ENCODE results near the gene HLF.

Gene HLF

DNA sequence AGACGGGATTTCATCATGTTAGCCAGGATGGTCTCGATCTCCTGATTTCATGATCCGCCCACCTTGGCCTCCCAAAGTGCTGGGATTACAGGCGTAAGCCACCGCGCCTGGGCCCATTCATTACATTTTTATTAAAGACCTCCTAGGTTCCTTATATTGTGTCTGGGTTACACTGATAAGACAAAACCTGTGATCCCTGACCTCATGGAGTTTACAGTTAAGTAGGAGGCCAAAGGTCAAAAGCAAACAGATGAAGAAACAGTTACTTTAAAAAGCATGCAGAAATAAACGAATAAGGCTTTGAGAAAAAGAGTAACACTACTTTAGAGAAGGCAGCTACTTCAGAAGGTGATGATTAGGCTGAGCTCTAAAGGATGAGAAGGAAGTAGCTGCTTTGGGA lies 14.9 kb upstream of the HLF start:
- in situ Hi-C loops (cut with HindIII; ENCODE audit: low sequenced_read_pairs) = loop anchor here (25.0 kb wide), 1 partner anchor 112 kb away; no protein-coding TSS in a partner anchor

GRCh38 chr17:55254375-55254774 lies 10.4 kb upstream of the HLF start:
- in situ Hi-C loops (cut with HindIII; ENCODE audit: low sequenced_read_pairs) = loop anchor here (25.0 kb wide), 1 partner anchor 108 kb away; no protein-coding TSS in a partner anchor

- in situ Hi-C loops (cut with HindIII; ENCODE audit: low sequenced_read_pairs) = loop anchor here (25.0 kb wide), 1 partner anchor 104 kb away; no protein-coding TSS in a partner anchor
Observed at GRCh38 chr17:55258578-55259135, 6.1 kb upstream of the HLF start.

GRCh38 chr17:55259684-55260111 lies 5.1 kb upstream of the HLF start:
- in situ Hi-C loops (cut with HindIII; ENCODE audit: low sequenced_read_pairs) = loop anchor here (25.0 kb wide), 1 partner anchor 103 kb away; no protein-coding TSS in a partner anchor

- in situ Hi-C loops (cut with HindIII; ENCODE audit: low sequenced_read_pairs) = loop anchor here (25.0 kb wide), 1 partner anchor 101 kb away; no protein-coding TSS in a partner anchor
Observed at GRCh38 chr17:55261311-55261710, 3.4 kb upstream of the HLF start.

- in situ Hi-C loops (cut with HindIII; ENCODE audit: low sequenced_read_pairs) = loop anchor here (25.0 kb wide), 1 partner anchor 99 kb away; no protein-coding TSS in a partner anchor
Observed at GRCh38 chr17:55263569-55264277, 1.0 kb upstream of the HLF start.

GRCh38 chr17:55264278-55264644 lies 499 bp upstream of the HLF start:
- in situ Hi-C loops (cut with HindIII; ENCODE audit: low sequenced_read_pairs) = loop anchor here (25.0 kb wide), 1 partner anchor 98 kb away; no protein-coding TSS in a partner anchor

DNA sequence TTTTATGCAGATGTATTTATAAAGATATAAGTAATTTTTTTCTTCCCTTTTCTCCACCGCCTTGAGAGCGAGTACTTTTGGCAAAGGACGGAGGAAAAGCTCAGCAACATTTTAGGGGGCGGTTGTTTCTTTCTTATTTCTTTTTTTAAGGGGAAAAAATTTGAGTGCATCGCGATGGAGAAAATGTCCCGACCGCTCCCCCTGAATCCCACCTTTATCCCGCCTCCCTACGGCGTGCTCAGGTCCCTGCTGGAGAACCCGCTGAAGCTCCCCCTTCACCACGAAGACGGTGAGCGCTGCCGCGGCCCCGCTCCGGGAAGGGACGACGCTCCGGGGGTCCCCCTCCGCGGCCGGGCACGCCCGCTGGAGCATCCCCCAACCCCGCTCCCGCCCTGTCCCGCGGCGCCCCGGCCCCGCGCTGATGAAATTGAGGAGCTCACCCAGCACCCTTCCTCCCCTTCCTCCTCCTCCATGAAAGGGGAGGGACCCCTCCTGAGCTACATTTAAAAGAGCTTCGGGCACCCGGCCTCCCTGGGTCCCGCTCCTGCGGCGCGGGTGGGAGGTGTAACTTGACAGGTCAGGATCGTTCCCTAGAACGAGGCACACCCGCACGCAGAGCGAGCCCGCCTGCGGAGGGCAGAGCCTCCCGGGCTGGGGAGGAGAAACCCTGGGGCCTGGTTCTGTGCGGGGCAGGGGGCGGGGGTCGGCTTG lies 706 bp downstream of the HLF start:
- in situ Hi-C loops (cut with HindIII; ENCODE audit: low sequenced_read_pairs) = loop anchor here (25.0 kb wide), 1 partner anchor 97 kb away; no protein-coding TSS in a partner anchor

GRCh38 chr17:55266051-55266957 lies 1.5 kb downstream of the HLF start:
- in situ Hi-C loops (cut with HindIII; ENCODE audit: low sequenced_read_pairs) = loop anchor here (25.0 kb wide), 1 partner anchor 96 kb away; no protein-coding TSS in a partner anchor

DNA sequence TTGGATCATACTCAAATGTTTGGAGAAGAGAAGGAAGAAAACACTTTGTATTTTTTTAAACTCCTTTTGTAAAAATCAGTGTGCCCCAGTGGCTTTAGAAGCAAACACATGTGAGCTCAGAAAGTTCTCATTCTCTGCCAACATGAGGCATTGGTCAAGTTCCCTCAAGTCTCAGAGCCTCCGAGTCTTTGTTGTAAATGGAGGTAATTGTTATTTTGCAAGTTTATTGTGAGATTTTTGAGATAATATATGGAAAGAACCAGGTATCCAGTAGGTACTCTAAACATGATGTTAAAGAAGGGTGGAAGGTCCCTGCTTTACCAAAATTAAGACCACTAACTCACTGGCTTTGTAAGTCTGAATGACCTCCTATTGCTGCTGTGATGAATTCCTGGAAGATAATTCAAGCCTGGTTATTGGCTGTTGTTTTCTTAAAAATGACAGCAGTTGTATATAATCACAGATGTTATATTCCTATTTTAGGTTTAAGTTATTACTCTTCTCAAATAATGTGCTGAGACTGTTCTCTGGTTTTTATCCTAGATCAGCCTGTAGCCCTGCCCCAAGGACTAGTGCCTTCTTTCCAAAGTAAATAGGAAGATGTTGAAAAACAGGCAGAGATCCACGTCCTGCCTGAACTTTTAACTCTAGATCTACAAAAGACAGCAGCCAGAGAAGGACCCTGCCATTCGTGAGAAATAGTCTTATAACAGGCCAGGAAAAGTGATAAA lies 2.4 kb downstream of the HLF start:
- in situ Hi-C loops (cut with HindIII; ENCODE audit: low sequenced_read_pairs) = loop anchor here (25.0 kb wide), 1 partner anchor 95 kb away; no protein-coding TSS in a partner anchor

- in situ Hi-C loops (cut with HindIII; ENCODE audit: low sequenced_read_pairs) = loop anchor here (25.0 kb wide), 1 partner anchor 94 kb away; no protein-coding TSS in a partner anchor
Observed at GRCh38 chr17:55267777-55268648, 3.3 kb downstream of the HLF start.

DNA sequence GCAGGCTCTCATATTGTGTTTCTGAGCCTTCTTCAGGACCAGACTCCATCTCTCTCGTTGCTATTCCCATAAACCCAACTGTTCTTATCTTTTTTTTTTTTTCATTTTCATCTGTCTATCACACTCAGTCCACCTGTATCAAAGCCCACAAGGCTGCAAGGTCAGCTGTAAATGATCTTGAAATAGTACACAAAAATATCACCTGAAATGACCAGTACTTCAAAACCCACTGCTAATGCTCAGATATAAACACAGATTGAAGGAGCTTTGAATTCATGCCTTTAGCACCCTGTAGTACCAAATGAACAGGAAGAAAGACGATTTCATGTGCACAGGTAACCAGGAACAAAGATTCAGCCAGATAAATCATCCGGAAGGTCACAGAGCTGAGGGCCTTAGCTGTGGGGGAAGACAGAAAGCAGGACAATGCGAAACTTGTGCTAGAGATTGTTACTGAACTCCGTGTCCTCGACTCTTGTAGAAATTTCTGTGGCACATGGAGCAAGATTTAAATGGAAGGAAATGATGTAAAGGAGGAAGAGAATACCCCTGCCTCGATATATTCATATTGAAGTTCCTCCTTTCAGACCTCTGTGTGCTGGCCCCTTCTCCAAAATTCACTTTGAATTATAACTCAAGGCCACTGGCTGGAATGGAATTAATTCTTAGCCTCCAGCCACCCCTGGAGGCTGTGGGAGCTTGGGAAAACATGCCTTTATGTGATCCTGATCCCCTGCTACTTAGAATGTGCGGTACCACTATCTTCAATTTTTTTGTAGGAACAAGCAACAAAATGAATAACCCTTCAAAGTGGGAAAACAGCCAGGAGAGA lies 4.1 kb downstream of the HLF start:
- in situ Hi-C loops (cut with HindIII; ENCODE audit: low sequenced_read_pairs) = loop anchor here (25.0 kb wide), 1 partner anchor 93 kb away; no protein-coding TSS in a partner anchor

- in situ Hi-C loops (cut with HindIII; ENCODE audit: low sequenced_read_pairs) = loop anchor here (25.0 kb wide), 1 partner anchor 92 kb away; no protein-coding TSS in a partner anchor
Observed at GRCh38 chr17:55269894-55270293, 5.1 kb downstream of the HLF start.

- in situ Hi-C loops (cut with HindIII; ENCODE audit: low sequenced_read_pairs) = loop anchor here (25.0 kb wide), 1 partner anchor 91 kb away; no protein-coding TSS in a partner anchor
Observed at GRCh38 chr17:55271223-55271571, 6.4 kb downstream of the HLF start.

DNA sequence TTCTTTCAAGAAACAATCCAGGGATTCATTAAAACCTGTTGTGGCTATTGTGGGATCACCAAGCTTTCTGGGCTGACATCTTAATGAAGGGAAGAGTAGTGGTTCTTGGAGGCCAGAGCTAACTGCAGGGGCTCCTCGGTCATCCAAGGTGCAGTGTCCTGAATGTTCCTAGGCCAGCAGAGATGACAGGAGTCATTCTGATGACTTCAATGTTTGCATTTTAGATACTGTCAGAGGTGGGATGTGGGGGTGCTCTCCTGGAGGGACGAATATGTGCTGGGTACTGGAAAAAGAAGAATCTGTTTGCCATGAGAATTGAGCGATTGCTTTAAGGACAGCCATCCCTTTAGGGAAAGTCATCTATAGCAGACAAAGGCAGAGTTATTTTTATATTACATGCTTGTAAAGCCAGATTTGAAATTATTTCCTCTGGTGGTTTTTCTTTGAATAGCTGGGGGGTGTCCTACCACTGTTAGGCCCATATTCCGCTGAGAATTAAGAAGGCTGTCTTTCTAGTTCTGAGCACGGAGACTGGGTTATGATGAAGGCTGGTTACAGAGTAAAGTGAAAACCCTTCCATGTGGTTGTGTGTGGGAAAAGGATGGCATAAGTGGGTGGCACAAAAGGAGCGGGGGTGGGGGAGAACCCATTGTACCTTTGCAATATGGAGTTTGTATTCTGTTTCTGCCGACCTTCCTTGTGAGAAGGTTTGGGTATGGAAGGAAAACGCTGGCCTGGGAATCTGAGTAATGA lies 7.4 kb downstream of the HLF start:
- in situ Hi-C loops (cut with HindIII; ENCODE audit: low sequenced_read_pairs) = loop anchor here (25.0 kb wide), 1 partner anchor 90 kb away; no protein-coding TSS in a partner anchor

GRCh38 chr17:55272711-55273578 lies 8.2 kb downstream of the HLF start:
- in situ Hi-C loops (cut with HindIII; ENCODE audit: low sequenced_read_pairs) = loop anchor here (25.0 kb wide), 1 partner anchor 89 kb away; no protein-coding TSS in a partner anchor
